Activated T-cell treated with anti-CD3 and anti-CD28 coated beads for 24 hours (primary cell): Measurements from ENCODE around the gene CDH23.

Experiments
- DNase-seq: peaks from one replicate; pipeline ENCODE4 v3.0.0-alpha.2; 2020; ENCODE audit warnings: low read depth

The CDH23 gene

GRCh38 chr10:71440506-71441035, 43.9 kb downstream of the CDH23 start:
- DNase-seq: no peak

DNA sequence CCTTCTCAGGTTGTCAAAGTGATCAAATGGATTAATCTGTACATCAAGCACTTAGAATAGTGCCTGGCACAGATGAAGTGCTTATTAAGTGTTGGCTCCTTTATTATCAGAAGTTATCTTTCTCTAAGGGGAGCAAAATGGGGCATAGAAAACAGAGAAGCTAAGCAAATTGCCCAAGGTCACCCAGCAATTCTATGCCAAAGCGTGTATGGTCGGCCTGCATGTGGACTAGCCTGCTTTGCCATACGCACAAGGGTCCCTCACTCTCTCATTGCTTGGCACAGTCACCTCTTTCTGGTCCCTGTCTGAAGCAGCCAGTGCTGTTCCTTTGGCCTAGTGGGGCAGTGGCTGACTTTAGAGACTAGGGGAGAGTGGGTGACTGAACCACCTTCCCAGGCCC, 45.3 kb downstream of the CDH23 start:
- no peak for DNase-seq

GRCh38 chr10:71442859-71443570, 46.3 kb downstream of the CDH23 start:
- DNase-seq: no peak

DNA sequence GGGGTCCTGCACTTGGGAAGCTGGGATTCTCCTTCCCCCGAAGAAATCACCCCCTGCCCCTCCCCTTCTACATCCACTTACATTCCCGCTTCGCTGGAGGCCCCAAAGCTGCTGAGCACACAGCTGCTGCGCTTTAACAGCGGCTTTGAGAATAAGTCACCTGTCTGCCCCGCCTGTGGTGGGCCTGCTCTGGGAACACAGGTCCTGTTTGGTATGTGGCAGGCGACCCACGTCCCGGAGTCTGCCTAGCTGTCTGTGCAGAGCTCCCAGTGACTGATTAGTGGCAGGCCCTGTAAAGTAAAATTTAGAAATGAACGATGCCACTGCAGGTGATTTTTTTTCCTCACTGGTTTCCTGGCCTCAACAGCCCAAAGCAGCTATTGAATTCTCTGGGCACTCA, 47.0 kb downstream of the CDH23 start:
- no peak for DNase-seq

DNA sequence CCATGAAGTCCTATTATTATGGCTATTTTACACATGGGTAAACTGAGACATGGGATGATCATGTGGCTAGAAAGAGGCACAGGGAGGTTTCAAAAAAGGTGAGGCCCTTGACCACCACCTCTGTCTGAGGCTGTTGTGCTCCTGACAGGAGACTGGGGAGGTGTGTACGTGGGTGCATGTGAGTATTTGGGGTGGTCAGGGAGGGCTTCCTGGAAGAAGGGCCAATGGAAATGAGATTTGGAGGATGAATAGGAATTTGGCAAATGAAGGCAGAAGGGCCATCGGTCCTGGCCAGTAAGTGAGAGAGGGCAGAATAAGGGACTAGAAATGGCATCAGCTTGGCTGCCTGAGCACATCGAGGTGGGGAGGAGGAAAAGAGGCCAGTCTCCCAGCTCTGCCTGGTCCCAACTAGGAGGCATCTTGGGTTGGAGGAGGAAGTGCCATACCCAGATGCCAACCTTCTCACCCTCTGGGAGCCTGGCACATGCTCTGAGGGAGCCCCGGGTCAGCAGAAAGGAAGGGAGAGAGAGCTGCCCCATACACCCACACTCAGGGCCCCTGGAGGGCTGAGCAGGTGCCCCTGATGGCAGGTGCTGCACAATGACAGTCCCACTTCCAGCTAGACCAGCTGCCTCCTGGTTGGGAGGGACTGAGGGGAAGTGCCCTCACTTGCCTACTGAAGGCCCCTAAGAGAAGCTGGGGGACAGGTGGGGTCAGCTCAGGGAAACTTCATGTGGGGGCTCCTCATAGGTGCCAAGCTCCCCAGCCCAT, 47.7 kb downstream of the CDH23 start:
- DNase-seq: no peak

GRCh38 chr10:71447676-71448075, 51.0 kb downstream of the CDH23 start:
- no peak for DNase-seq

- no peak for DNase-seq
These were observed 51.4 kb downstream of the CDH23 start for GRCh38 chr10:71448146-71448545.

DNA sequence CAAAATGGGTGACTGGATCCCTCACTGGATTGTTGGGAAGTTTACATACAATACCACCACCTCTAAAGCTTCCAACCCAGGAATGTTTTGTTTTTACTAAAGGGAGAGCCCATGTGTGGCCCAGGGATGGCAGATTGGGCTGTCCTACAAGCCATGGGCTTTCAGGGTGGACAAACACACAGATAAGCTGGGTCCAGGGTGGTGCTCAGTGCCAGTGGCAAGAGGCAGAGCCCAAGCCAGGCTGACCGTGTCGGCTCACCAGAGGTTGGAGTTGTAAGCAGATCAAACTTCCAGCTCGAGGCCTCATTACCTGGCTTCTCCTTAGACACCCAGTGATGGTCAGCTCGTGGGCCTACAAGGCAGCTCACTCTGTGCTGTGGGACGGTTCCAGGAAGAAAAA, 52.3 kb downstream of the CDH23 start:
- no peak for DNase-seq

DNA sequence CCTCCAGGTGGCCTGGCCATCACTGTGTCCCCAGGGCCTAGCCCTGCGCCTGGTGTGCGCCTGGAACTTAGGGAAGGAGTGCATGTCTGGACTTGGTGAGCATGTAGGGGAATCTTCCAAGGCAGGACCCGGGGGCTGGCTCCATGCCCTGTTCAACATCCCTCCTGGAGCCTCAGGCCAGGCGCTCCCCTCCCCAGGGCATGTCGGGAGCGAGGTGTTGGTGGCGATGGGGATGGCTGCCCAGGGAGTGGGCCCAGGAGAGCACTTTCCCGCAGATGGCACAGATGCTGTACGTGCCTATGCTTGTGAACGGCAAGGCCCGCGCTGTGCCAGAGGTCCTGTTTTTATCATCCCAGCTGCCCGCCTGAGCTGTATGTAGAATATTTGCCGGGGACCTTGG, 55.0 kb downstream of the CDH23 start:
- DNase-seq: no peak

- DNase-seq: no peak
These were observed 56.5 kb downstream of the CDH23 start for GRCh38 chr10:71453186-71453585.

- no peak for DNase-seq
These were observed 57.6 kb downstream of the CDH23 start for GRCh38 chr10:71454347-71454746.

DNA sequence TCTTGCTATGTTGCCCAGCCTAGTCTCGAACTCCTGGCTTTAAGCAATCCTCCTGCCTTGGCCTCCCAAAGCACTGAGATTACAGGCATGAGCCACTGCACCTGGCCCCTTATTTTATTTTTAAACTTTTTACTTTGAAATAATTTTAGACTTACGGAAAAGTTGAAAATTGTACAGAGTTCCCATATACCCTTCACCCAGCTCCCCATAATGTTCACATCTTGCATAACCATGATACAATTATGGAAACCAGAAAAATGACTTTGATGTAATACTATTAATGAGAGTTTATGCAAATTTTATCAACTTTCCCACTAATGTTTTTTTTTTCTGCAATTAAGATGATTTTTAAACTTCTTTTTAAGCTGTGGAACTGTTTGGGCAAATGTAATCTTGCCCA, 58.3 kb downstream of the CDH23 start:
- no peak for DNase-seq

GRCh38 chr10:71456631-71457030, 59.9 kb downstream of the CDH23 start:
- DNase-seq: no peak

GRCh38 chr10:71457908-71458307, 61.2 kb downstream of the CDH23 start:
- no peak for DNase-seq

- DNase-seq: no peak
These were observed 61.7 kb downstream of the CDH23 start for GRCh38 chr10:71458387-71458786.

DNA sequence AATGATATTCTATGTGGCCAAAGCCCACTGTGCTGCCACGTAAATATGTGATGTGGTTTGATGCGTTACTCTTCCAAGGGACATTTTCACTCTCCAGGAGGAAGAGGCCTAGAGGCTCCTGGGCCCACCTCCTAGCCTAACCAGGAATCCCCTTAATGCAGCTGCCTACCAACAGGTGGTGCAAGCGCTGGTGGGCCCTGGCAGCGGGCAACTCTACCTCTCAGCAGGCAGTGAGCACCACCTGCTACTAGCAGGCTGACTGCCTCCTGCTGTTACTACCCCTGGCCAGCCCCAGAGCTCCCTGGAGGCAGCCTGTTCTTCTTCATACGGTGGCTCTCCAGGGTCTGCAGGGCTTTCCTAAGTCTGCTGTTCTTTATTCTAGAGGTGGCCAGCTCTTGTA, 62.8 kb downstream of the CDH23 start:
- no peak for DNase-seq

DNA sequence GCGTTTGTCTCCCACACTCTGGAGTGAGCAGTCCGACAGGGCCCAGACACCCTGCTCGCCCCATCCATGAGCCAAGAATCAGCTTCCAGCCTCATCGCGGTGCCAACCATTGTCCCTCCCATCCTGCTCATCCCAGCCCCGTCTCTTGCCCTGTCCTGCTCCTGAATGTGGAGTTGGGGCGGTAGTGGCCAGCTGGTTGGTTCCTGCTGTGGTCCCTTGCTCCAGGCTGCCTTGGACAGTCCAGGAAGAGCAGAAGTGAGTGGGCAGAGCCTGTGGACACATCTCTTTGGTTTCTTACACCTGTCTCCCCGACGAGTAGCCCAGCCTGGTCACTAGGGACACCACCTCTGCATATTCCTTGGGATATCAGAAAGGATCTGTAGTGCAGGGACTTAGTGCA, 63.9 kb downstream of the CDH23 start:
- no peak for DNase-seq

GRCh38 chr10:71461457-71461856, 64.7 kb downstream of the CDH23 start:
- DNase-seq: no peak

DNA sequence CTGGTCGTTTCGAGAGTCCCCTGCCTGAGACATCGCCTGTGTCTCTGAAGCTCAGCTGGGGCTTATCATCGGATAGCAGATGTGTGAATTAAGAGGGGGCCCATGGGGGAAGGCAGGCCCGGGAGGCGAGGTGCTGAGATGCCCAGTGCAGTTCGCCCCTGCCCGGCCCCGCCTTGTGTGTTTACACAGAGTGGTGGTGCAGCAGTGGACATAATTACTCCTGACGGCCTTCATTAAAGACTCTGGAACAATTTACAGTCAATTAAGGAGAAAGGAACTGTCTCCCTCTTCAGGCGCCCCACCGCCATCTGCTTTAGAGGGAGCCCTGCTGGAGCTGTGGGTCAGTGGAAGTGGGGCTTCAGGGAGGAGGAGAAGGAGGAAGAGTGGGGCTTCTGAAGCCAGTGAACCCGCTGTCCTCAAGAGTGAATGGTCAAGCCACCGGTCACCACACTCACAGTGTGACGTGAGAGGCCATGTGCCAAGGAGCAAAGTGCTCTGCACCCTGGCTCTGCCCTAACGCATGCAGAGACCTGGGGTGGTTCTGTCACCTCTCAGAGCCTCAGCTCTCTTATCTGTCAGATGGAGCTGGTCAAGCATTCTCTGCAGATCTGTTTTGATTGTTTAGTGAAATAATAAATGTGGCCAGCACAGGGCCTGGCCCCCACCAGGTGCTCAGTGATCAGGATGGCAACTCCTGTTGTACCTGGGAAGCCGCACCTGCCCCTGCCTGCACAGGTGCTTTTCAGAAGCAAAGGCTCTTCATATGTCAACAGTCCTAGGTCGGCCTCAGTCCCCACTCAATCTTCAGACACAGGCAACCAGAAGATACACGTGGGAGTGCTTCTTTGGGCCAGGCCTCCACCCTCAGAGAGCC, 65.6 kb downstream of the CDH23 start:
- no peak for DNase-seq

- no peak for DNase-seq
These were observed 66.4 kb downstream of the CDH23 start for GRCh38 chr10:71463111-71463510.

DNA sequence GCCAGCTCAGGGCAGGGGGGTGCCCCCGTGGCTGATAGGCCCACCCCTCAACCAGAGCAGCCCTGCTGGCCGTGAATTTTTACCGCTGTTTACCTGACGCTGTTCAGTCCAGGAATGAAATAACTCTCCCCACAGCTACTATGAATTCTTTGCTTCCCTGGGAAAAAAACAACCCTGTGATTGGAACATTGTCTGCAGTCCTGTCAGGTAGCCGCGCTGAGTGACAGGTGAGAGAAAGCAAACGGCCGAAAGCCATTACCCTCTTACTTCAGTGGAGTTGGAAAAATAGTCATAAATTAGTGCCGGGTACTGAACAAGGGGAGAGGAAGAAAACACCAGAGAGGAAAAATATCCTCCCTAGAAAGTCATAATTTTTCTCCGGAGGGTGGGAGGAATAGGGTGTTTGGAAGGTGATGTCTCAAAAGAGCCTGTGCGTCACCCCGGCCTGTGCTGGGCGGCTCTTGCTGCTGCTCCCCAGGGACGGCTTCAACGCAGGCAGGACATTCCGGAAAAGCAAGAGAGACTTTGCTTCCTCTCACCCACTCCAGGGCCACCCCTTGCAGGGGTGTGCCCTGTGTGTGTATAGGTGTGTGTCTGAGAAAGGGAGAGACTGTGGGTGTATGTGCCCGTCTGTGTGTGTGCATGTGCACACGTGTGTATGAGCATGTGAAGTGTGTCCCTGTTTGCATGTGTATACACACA, 69.0 kb downstream of the CDH23 start:
- DNase-seq: no peak

- DNase-seq: no peak
These were observed 69.6 kb downstream of the CDH23 start for GRCh38 chr10:71466330-71466729.
